Fibroblast of the aortic adventitia (primary cell): ENCODE results near the gene ZNF229. TPM values are rescaled to one million over a fixed set of nuclear protein-coding genes. Genes with fewer than 3 reads are reported as not detected.
"Not testable (repeated sequence)": the region's sequence is repeated elsewhere in the genome, so short reads cannot be mapped to it uniquely, and the experiment has no call there.

Source experiments
- DNase-seq: peaks from one replicate; pipeline ENCODE4 v3.0.0-alpha.2; 2010; ENCODE audit warnings: low read depth
- H3K4me3 ChIP-seq: 2 replicates; pipeline ENCODE4 v1.5.1; 2011; ENCODE audit warnings: low read depth, mild to moderate bottlenecking, control low read depth, low read length, moderate library complexity
- total RNA-seq: library from RNA; depleted of rRNA; stranded (reverse); fragments of >200 nt; gene quantifications from 2 replicates; pipeline ENCODE4 v1.2.3, GENCODE V29; 2012; ENCODE audit warnings: low replicate concordance
- TF ChIP-seq, protein P1 (sequence below): IDR thresholded peaks from 2 replicates; pipeline ENCODE4 v1.5.1; 2011; ENCODE audit warnings: mild to moderate bottlenecking, low read length, control low read depth, inconsistent platforms; ENCODE audit not compliant: insufficient read depth

ZNF229 gene
- total RNA-seq, 1 donor = 13.6 TPM

- no peak overlapping the region for H3K4me3 ChIP-seq
- DNase-seq = no peak
- TF ChIP-seq, protein P1, sequence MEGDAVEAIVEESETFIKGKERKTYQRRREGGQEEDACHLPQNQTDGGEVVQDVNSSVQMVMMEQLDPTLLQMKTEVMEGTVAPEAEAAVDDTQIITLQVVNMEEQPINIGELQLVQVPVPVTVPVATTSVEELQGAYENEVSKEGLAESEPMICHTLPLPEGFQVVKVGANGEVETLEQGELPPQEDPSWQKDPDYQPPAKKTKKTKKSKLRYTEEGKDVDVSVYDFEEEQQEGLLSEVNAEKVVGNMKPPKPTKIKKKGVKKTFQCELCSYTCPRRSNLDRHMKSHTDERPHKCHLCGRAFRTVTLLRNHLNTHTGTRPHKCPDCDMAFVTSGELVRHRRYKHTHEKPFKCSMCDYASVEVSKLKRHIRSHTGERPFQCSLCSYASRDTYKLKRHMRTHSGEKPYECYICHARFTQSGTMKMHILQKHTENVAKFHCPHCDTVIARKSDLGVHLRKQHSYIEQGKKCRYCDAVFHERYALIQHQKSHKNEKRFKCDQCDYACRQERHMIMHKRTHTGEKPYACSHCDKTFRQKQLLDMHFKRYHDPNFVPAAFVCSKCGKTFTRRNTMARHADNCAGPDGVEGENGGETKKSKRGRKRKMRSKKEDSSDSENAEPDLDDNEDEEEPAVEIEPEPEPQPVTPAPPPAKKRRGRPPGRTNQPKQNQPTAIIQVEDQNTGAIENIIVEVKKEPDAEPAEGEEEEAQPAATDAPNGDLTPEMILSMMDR = no peak
These were observed 3.4 kb upstream of the ZNF229 start for GRCh38 chr19:44451687-44452086.

DNA sequence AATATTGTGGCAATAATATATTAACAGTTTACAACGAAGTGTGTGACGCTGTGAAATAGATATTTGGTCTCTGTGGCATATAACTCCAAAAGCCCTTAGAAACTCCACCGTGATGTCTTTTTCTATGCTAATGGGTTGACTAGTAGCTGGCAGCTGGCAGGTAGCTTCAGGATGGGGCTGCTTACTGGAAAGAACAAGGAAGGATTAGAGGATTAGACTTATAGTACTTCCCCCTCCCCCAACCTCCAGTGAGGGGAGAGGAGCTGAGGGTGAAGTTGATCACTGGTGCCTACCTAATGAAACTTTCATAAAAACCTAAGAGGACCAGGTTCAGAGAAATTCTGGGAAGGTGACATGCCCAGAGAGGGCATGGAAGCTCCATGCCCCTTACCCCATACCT, 9.8 kb downstream of the ZNF229 start:
- TF ChIP-seq, protein P1 = no peak

GRCh38 chr19:44435441-44435840, 12.8 kb downstream of the ZNF229 start:
- TF ChIP-seq, protein P1 = no peak
- no peak for DNase-seq
- no peak overlapping the region for H3K4me3 ChIP-seq

More for the DNA sequence above, 9.8 kb downstream of the ZNF229 start:
- no peak for DNase-seq
- no peak overlapping the region for H3K4me3 ChIP-seq

DNA sequence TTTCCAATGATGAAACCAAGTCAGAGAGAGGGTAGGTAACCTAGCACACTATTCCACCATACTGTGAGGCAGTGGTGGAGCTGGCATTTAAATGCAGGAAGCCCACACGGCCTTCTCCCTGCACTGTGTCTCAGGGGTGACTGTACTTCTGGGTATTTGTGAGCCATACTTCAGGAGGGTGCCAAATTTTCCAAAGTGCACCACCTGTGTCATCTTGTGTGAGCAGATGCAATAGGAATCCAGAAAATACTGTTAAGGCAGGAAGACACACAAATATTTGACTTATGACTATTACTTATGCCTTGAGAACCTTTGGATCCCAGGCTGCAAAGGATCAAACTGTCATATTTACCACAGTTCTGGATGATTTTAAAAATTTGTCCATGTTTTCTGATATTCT, 17.3 kb downstream of the ZNF229 start:
- no peak overlapping the region for H3K4me3 ChIP-seq
- TF ChIP-seq, protein P1 = no peak
- DNase-seq = no peak

DNA sequence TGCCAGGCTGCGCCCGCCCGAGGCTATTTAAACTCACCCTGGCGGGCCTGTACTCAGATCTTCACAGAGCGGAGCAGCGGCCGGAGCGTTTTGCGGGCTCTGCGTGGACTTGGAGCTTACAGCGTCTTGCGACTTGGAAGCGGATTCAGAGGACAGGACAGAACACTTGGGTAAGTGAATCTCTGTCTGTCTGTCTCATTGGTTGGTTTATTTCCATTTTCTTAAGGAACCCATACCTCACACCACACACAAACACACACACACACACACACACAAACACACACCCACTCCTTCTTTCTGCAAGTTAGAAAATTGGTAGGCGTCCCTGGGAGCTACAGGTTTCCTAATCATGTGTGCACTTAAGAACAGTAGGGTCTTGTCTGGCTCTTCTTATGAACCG, 32.7 kb downstream of the ZNF229 start:
- DNase-seq, H3K4me3 ChIP-seq: not testable (repeated sequence)

DNA sequence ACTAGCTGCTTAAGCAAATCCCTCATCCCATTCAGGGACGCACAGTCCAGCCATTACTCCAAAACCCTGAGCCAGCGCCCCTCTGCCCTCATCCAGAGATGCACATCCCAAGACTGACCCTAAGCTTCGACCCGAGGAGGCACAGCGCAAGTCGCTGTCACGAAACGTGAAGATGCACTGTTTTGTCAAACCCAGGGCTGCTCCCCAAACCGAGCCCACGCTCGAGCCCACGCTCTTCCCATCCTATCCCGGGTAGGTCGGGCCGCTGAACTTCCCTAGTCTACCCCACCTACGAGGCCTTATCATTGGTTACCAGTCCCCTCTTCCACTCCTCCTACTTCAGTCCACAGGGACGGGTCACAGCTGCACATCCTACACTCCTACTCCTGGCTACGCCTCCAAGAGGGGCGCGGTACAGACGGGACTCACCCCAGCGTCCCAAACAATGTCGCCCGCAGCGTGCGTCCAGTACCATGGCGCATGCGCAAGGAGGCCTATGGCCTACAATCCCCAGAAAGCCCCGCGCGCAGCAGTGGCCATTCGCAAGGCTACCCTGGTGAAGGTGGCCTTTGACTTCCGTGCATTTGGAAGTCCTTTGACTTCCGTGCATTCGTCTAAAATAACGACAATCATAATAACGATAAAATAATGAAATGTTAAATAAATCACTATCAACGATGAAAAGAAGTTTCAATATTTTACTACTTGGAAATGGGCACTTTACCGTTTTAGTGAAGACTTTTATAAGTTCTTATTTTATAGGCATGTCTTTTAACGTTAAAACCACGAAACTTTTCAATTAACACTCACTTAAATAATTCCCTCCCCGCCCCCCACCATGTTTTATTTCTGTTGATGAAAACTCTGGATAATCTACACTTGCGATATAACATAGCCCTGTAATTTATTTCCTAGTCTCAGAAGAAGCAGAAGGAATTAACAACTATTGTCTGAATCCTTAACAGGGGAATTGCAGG, 46.8 kb downstream of the ZNF229 start, which contains the start of gene ZNF285:
Gene ZNF285 (minus strand): TSS at position 470 of the 977 bp plus-strand sequence. CDS start 4,395 bp downstream, outside the sequence.
- TF ChIP-seq, protein P1 = no peak
- peak within 1 kb of the TSS; percentile 83 for H3K4me3 ChIP-seq
- peak; percentile 97 for DNase-seq

DNA sequence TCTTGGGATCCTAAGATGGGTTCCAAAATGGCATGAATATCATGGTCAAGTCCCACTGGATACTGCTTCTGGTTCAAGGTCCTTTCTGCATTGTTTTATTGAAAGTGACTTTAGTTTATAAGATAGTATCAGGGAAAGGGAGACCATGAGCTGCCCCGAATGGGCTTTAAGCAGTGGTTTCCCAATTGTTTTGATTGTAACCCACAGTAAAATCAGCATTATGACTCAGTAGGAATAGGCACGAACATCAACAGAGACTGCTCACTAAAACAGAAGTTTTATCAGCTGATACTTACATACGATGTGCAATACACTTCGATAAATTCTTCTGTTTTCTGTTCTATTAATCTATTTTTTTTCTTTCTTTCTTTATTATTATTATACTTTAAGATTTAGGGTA, 59.0 kb downstream of the ZNF229 start:
- DNase-seq, H3K4me3 ChIP-seq: not testable (repeated sequence)

Other genes with a start within 250 kb of the ZNF229 start
- gene ZNF227, start 235.9 kb downstream of the ZNF229 start, total RNA-seq = 14.1 and 18.3 TPM in 2 replicates
- 0.16 and 0.99 TPM in 2 replicates for gene ZNF233, start 188.6 kb downstream of the ZNF229 start, total RNA-seq
- 1.4 and 4.9 TPM in 2 replicates for gene ZNF235, start 143.4 kb downstream of the ZNF229 start, total RNA-seq
- 5.8 and 8.7 TPM in 2 replicates for gene ZNF112, start 91.8 kb downstream of the ZNF229 start, total RNA-seq
- gene ZNF285, start 46.9 kb downstream of the ZNF229 start, total RNA-seq = 1.6 and 4.1 TPM in 2 replicates
- gene ZNF180, start 52.0 kb upstream of the ZNF229 start, total RNA-seq = 8.6 and 34.6 TPM in 2 replicates
- gene CEACAM20, start 81.2 kb upstream of the ZNF229 start, total RNA-seq = not detected in 2 replicates
- not detected in 2 replicates for gene IGSF23, start 165.1 kb upstream of the ZNF229 start, total RNA-seq
- gene PVR, start 195.4 kb upstream of the ZNF229 start, total RNA-seq = 16.7 and 31.5 TPM in 2 replicates
- gene CEACAM19, start 223.0 kb upstream of the ZNF229 start, total RNA-seq = 1.3 and 2.5 TPM in 2 replicates